CD4-positive, alpha-beta memory T cell (primary cell): ENCODE results near the gene NEO1. TPM values are rescaled to one million over a fixed set of nuclear protein-coding genes. Genes with fewer than 3 reads are reported as not detected.

Source experiments
- CTCF ChIA-PET: fragments of 350-600 bp; sonication (Branson Sonifier 250); formaldehyde crosslinking; loops from one replicate; lab custom pipeline; 2021; ENCODE audit warnings: inconsistent platforms; ENCODE audit not compliant: partially characterized antibody; lab: Charles Lee
- POLR2A ChIA-PET: fragments of 350-600 bp; sonication (Branson Sonifier 250); formaldehyde crosslinking; loops from one replicate; lab custom pipeline; 2021; ENCODE audit not compliant: partially characterized antibody; lab: Charles Lee
- DNase-seq, 5 donors: peaks; one replicate each; pipeline versions ENCODE4 v3.0.0 to v3.0.0-alpha.2; 2020 to 2022; ENCODE audit warnings: mixed read lengths in 1 of 5
- H3K27ac ChIP-seq: one replicate; pipeline ENCODE4 v1.7.0; 2013; ENCODE audit warnings: low read depth, low read length
- H3K27me3 ChIP-seq: 2 replicates; pipeline ENCODE4 v1.7.0; 2013; ENCODE audit warnings: mild to moderate bottlenecking, low read length, moderate library complexity; ENCODE audit not compliant: insufficient read depth
- H3K36me3 ChIP-seq: 2 replicates; pipeline ENCODE4 v1.7.0; 2013; ENCODE audit warnings: mild to moderate bottlenecking, low read length, moderate library complexity; ENCODE audit not compliant: insufficient read depth
- H3K4me1 ChIP-seq: 2 replicates; pipeline ENCODE4 v1.7.0; 2013; ENCODE audit warnings: mild to moderate bottlenecking, low read length, moderate library complexity; ENCODE audit not compliant: insufficient read depth
- H3K4me3 ChIP-seq, 2 donors: one replicate each; pipeline ENCODE4 v1.7.0; 2013; ENCODE audit warnings: low read length in 2 of 2, mild to moderate bottlenecking in 1 of 2
- H3K9me3 ChIP-seq, 2 donors: one replicate each; pipeline ENCODE4 v1.7.0; 2013; ENCODE audit warnings: low read length in 2 of 2, control low read depth in 1 of 2; ENCODE audit not compliant: control insufficient read depth in 1 of 2
- H3K27ac Mint-ChIP-seq, 7 donors: one replicate each; pipeline ENCODE4 v1.8.0; 2020 to 2021; ENCODE audit warnings: mixed read lengths in 7 of 7, mild to moderate bottlenecking in 6 of 7, inconsistent platforms in 3 of 7, moderate library complexity in 3 of 7
- H3K27me3 Mint-ChIP-seq, 2 donors: one replicate each; pipeline ENCODE4 v1.8.0; 2020 to 2021; ENCODE audit warnings: mixed read lengths in 2 of 2
- H3K36me3 Mint-ChIP-seq, 2 donors: one replicate each; pipeline ENCODE4 v1.8.0; 2020 to 2021; ENCODE audit warnings: mixed read lengths in 2 of 2, inconsistent platforms in 1 of 2, mild to moderate bottlenecking in 1 of 2
- H3K4me1 Mint-ChIP-seq, 4 donors: one replicate each; pipeline ENCODE4 v1.8.0; 2020 to 2021; ENCODE audit warnings: mixed read lengths in 4 of 4, mild to moderate bottlenecking in 1 of 4
- H3K4me3 Mint-ChIP-seq, 8 donors: one replicate each; pipeline ENCODE4 v1.8.0; 2020 to 2021; ENCODE audit warnings: mixed read lengths in 8 of 8, mild to moderate bottlenecking in 7 of 8, moderate library complexity in 6 of 8, inconsistent platforms in 3 of 8
- H3K9me3 Mint-ChIP-seq, 8 donors: one replicate each; pipeline ENCODE4 v1.8.0; 2020 to 2021; ENCODE audit warnings: mixed read lengths in 8 of 8, mild to moderate bottlenecking in 5 of 8, inconsistent platforms in 3 of 8, moderate library complexity in 1 of 8
- intact Hi-C: fragments of 100-400 bp; cut with micrococcal nuclease; formaldehyde crosslinking; loops from one replicate; pipeline ENCODE4 v1.15.1; 2023
- polyA plus RNA-seq, 2 donors: library from polyadenylated mRNA; unstranded; fragments of 300-500 nt; fragmentation: Illumina TruSeq; gene quantifications; one replicate each; pipeline ENCODE4 v1.2.3, GENCODE V29; 2021
- total RNA-seq, 2 experiments: library from RNA; stranded (reverse); gene quantifications; one replicate each; pipeline ENCODE4 v1.2.3, GENCODE V29; 2021

The NEO1 gene
- total and polyA plus RNA-seq, 4 experiments from 2014 or later: 1.9 to 15.7 (median 9.3) TPM

DNA sequence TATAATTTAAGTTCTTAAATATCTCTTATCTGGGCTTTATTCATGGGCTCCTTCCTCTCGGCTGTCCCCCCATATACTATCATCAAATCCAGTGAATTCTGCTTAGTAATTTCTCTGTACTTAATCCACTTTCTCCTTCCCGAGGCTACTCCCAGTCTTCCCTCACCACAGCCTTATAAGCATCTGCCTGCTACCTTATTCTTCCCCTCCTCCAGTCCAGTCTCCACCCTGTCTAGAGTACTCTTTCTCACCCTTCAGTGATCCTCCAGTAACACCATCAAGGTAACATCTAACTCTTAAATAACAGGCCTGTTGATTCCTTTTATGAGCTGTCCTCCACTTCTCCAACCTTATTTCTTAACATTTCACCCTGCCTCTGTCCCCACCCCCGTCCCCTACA lies 65.8 kb downstream of the NEO1 start:
- H3K27ac ChIP-seq: no peak overlapping the region
- no peak overlapping the region for H3K4me3 ChIP-seq
- H3K27me3 ChIP-seq: no peaks in the 10 kb centered on the region
- CTCF ChIA-PET: no interaction called here
- peaks cover 7 to 22% of the 10 kb centered on the region in 2 donors for H3K36me3 Mint-ChIP-seq
- H3K36me3 ChIP-seq: no peaks in the 10 kb centered on the region
- H3K27ac Mint-ChIP-seq: peak overlapping the region in 1 of 7 donors; percentile 2
- H3K4me1 ChIP-seq: no peaks in the 10 kb centered on the region
- no peak overlapping the region for H3K4me3 Mint-ChIP-seq
- intact Hi-C loops: no loop called here
- peaks cover 3 to 4% (median 4%) of the 10 kb centered on the region in 4 donors for H3K4me1 Mint-ChIP-seq
- no peaks in the 10 kb centered on the region for H3K9me3 Mint-ChIP-seq
- H3K27me3 Mint-ChIP-seq: no peaks in the 10 kb centered on the region
- H3K9me3 ChIP-seq: no peaks in the 10 kb centered on the region
- POLR2A ChIA-PET: no interaction called here
- DNase-seq: no peak

DNA sequence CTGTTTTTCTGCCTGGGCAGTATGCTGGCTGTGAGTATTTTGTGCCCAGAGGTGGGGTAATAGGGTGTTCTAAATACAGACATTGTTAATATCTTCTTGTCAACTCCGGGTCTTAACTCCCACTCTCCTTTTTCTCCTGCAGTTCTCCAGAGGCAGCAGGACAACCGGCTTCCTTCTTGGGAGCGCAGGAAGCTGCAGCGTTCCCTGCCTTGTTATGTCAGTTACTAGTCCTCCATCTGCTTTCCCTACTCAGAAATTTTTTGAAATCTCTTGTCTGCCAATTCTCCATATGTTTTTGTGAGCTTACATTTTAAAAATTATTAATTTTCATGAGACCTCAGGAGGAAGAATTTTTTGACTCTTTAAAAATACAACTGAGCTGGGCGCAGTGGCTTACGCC lies 67.2 kb downstream of the NEO1 start:
- Mint-ChIP-seq H3K36me3 (peaks cover 9 to 32% of the 10 kb centered on the region in 2 donors), H3K9me3 (no peaks in the 10 kb centered on the region), H3K4me3 (no peak overlapping the region), H3K27me3 (no peaks in the 10 kb centered on the region), H3K27ac (no peak overlapping the region), H3K4me1 (peaks cover 0 to 2% (median under 1%) of the 10 kb centered on the region in 4 donors)
- H3K27me3 ChIP-seq: no peaks in the 10 kb centered on the region
- H3K36me3 ChIP-seq: no peaks in the 10 kb centered on the region
- no peak for DNase-seq
- no peaks in the 10 kb centered on the region for H3K9me3 ChIP-seq
- ChIA-PET CTCF (no interaction called here), POLR2A (no interaction called here)
- H3K4me3 ChIP-seq: no peak overlapping the region
- no peak overlapping the region for H3K27ac ChIP-seq
- intact Hi-C loops: no loop called here
- H3K4me1 ChIP-seq: no peaks in the 10 kb centered on the region

DNA sequence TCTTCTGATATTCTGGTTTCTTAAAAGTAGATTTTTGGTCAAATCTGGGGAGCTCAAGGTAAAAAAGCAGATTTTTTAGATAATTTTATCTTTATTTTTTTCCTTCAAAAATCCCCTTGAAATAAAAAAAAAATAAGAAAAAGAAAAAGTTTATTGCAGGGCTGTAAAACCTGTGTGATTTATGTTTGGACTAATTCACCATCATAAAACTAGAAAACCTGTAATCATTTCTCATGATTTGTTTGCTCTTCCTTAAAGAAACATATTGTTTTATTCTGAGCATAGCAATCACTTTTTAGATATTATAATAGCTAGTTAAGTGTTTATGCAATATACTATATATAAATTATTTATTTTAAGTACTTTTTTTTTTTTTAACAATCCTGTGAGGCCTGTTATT lies 68.0 kb downstream of the NEO1 start:
- no peaks in the 10 kb centered on the region for H3K27me3 ChIP-seq
- H3K4me3 Mint-ChIP-seq: no peak overlapping the region
- H3K36me3 Mint-ChIP-seq: peaks cover 9 to 34% of the 10 kb centered on the region in 2 donors
- H3K9me3 ChIP-seq: no peaks in the 10 kb centered on the region
- H3K27ac Mint-ChIP-seq: no peak overlapping the region
- no peak overlapping the region for H3K4me3 ChIP-seq
- H3K27me3 Mint-ChIP-seq: no peaks in the 10 kb centered on the region
- DNase-seq: no peak
- intact Hi-C loops: no loop called here
- H3K36me3 ChIP-seq: no peaks in the 10 kb centered on the region
- no peak overlapping the region for H3K27ac ChIP-seq
- CTCF ChIA-PET: no interaction called here
- POLR2A ChIA-PET: no interaction called here
- H3K4me1 ChIP-seq: no peaks in the 10 kb centered on the region
- peaks cover 0 to 2% (median under 1%) of the 10 kb centered on the region in 4 donors for H3K4me1 Mint-ChIP-seq
- no peaks in the 10 kb centered on the region for H3K9me3 Mint-ChIP-seq

DNA sequence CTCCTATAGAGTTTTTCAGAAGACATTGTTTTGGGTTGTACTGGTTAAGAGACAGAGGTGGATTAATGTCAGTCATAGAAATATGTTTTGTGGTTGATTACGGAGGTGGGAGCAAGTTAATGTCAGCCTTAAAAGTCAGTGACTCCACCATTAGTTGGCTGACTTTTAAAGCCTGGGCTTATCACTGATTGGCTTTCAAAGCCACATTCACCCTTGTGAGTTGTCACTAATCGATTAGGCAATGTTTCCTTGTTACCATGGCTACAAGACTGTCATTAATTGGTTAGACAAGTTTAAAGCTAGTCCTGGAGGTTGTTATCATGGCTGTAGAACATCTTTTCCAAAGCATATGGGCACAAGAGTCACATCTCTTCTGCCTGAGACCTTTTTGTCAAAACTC lies 73.0 kb downstream of the NEO1 start:
- H3K9me3 ChIP-seq: no peaks in the 10 kb centered on the region
- H3K36me3 Mint-ChIP-seq: peaks cover 4 to 25% of the 10 kb centered on the region in 2 donors
- H3K4me3 Mint-ChIP-seq: no peak overlapping the region
- no peaks in the 10 kb centered on the region for H3K4me1 ChIP-seq
- ChIA-PET CTCF (interaction anchor here (0.7 kb wide), 1 partner anchor 10 kb away, joined by 3 read pairs; no protein-coding TSS in a partner anchor), POLR2A (no interaction called here)
- H3K27ac ChIP-seq: no peak overlapping the region
- H3K27me3 Mint-ChIP-seq: no peaks in the 10 kb centered on the region
- no peaks in the 10 kb centered on the region for H3K27me3 ChIP-seq
- H3K36me3 ChIP-seq: no peaks in the 10 kb centered on the region
- intact Hi-C loops: no loop called here
- no peak overlapping the region for H3K4me3 ChIP-seq
- DNase-seq: no peak
- peaks cover 0 to 2% (median under 1%) of the 10 kb centered on the region in 4 donors for H3K4me1 Mint-ChIP-seq
- H3K9me3 Mint-ChIP-seq: no peaks in the 10 kb centered on the region
- H3K27ac Mint-ChIP-seq: peak overlapping the region in 1 of 7 donors; percentile 44

DNA sequence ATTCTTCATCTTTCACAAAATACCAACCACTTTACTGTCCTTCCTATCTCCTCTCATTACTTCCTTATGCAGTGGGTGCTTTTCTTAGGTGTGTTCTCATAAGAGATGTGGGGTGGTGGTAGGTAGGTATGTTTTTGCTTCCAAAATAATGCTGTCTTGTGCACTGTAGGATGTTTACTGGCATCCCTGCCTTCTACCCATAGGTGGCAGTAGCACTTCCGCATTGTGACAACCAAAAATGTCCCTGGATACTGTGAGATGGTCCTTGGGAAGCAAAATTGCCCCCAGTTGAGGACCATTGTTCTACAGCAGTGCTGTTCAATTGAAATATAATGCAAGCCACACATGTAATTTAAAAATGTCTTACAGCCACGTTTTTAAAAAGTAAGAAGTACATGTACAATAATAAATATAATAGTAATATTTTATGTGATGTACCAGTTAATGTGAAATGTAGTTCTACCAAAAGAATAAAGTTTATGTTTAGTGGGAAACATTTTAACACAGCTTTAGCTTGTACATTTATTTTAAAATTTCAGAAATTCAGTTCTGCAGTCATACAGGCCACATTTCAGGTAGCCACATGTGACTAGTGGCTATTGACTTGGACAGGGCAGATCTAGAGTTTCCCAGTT lies 75.2 kb downstream of the NEO1 start:
- no peak overlapping the region for H3K4me3 ChIP-seq
- no peaks in the 10 kb centered on the region for H3K27me3 ChIP-seq
- H3K36me3 ChIP-seq: no peaks in the 10 kb centered on the region
- peak in 4 of 5 donors; percentile 8 to 36 (median 20) for DNase-seq
- H3K27ac ChIP-seq: no peak overlapping the region
- intact Hi-C loops: loop anchor here (1.0 to 2.0 kb wide), 2 partner anchors 114 to 405 kb away; no protein-coding TSS in a partner anchor
- H3K4me1 Mint-ChIP-seq: peaks cover 0 to 2% (median under 1%) of the 10 kb centered on the region in 4 donors
- H3K36me3 Mint-ChIP-seq: peaks cover 4 to 38% of the 10 kb centered on the region in 2 donors
- no peak overlapping the region for H3K4me3 Mint-ChIP-seq
- no peaks in the 10 kb centered on the region for H3K4me1 ChIP-seq
- H3K27ac Mint-ChIP-seq: peak overlapping the region in 1 of 7 donors; percentile 50
- no peaks in the 10 kb centered on the region for H3K9me3 Mint-ChIP-seq
- POLR2A ChIA-PET: no interaction called here
- CTCF ChIA-PET: interaction anchor here (1.0 kb wide), 1 partner anchor 9 kb away, joined by 4 read pairs; no protein-coding TSS in a partner anchor
- no peaks in the 10 kb centered on the region for H3K27me3 Mint-ChIP-seq
- no peaks in the 10 kb centered on the region for H3K9me3 ChIP-seq

DNA sequence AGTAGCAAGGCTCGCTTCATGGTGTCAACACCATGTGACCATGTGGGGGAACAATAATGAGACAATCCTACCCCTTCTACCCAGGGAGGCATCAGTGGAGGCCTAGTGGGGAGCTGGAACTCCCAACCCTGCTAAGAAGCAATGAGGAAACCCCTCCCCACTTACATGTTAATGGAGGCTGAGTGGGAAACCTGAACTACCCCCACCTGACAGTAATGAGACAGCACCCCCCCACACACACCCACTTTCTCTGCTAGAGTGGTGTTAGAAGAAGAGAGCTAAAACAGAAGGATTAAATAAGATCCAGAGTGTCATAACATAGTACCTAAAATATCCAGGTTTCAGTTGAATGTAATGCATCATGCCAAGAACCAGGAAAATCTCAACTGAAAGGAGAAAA lies 78.6 kb downstream of the NEO1 start:
- H3K4me3 Mint-ChIP-seq: no peak overlapping the region
- CTCF ChIA-PET: no interaction called here

DNA sequence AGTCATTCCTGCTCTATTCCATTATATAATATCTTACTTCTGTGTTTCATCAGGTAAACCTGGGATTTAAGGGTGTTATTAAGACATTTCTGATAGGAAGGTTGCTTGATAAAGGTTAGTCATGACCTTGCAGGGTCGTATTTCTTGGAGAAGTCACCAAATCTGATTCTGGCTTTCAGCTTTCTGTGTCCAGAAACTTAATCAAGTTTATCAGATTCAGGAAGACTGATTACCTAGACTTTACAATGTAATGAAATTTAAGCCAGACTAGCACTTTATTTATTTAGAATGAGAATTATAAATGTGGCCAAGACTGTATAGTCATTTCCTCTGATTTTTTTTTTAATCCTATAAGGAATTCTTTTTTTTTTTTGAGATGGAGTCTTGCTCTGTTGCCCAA lies 81.9 kb downstream of the NEO1 start:
- Mint-ChIP-seq H3K27ac (no peak overlapping the region), H3K4me1 (peaks cover 3 to 9% (median 4%) of the 10 kb centered on the region in 4 donors), H3K36me3 (peaks cover 2 to 32% of the 10 kb centered on the region in 2 donors), H3K27me3 (no peaks in the 10 kb centered on the region), H3K4me3 (no peak overlapping the region), H3K9me3 (no peaks in the 10 kb centered on the region)
- DNase-seq: no peak
- intact Hi-C loops: no loop called here
- Histone ChIP-seq H3K27ac (no peak overlapping the region), H3K4me1 (no peaks in the 10 kb centered on the region), H3K36me3 (no peaks in the 10 kb centered on the region), H3K9me3 (no peaks in the 10 kb centered on the region), H3K4me3 (no peak overlapping the region), H3K27me3 (no peaks in the 10 kb centered on the region)
- ChIA-PET CTCF (no interaction called here), POLR2A (no interaction called here)

More for the DNA sequence above, 78.6 kb downstream of the NEO1 start:
- no peaks in the 10 kb centered on the region for H3K9me3 Mint-ChIP-seq
- no peaks in the 10 kb centered on the region for H3K27me3 Mint-ChIP-seq
- no peaks in the 10 kb centered on the region for H3K36me3 ChIP-seq
- no peaks in the 10 kb centered on the region for H3K27me3 ChIP-seq
- no peak overlapping the region for H3K27ac ChIP-seq
- POLR2A ChIA-PET: no interaction called here
- H3K9me3 ChIP-seq: no peaks in the 10 kb centered on the region
- H3K4me3 ChIP-seq: no peak overlapping the region
- H3K4me1 ChIP-seq: no peaks in the 10 kb centered on the region
- no peak overlapping the region for H3K27ac Mint-ChIP-seq
- intact Hi-C loops: no loop called here
- H3K4me1 Mint-ChIP-seq: peaks cover 0 to 2% (median under 1%) of the 10 kb centered on the region in 4 donors
- peaks cover 2 to 27% of the 10 kb centered on the region in 2 donors for H3K36me3 Mint-ChIP-seq
- no peak for DNase-seq
